Head of caudate nucleus (tissue), 42 donors: ENCODE measurements around the gene TIMM10.

Source experiments
- DNase-seq, 42 donors: peaks; one replicate each; pipeline versions ENCODE4 v3.0.0 to v3.0.0-alpha.2; 2020 to 2021; ENCODE audit warnings: mixed read lengths in 7 of 42
- intact Hi-C: fragments of 100-400 bp; cut with DNase I; formaldehyde crosslinking; loops from one replicate; pipeline ENCODE4 v1.15.0; 2022

TIMM10 gene, protein sequence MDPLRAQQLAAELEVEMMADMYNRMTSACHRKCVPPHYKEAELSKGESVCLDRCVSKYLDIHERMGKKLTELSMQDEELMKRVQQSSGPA

DNA sequence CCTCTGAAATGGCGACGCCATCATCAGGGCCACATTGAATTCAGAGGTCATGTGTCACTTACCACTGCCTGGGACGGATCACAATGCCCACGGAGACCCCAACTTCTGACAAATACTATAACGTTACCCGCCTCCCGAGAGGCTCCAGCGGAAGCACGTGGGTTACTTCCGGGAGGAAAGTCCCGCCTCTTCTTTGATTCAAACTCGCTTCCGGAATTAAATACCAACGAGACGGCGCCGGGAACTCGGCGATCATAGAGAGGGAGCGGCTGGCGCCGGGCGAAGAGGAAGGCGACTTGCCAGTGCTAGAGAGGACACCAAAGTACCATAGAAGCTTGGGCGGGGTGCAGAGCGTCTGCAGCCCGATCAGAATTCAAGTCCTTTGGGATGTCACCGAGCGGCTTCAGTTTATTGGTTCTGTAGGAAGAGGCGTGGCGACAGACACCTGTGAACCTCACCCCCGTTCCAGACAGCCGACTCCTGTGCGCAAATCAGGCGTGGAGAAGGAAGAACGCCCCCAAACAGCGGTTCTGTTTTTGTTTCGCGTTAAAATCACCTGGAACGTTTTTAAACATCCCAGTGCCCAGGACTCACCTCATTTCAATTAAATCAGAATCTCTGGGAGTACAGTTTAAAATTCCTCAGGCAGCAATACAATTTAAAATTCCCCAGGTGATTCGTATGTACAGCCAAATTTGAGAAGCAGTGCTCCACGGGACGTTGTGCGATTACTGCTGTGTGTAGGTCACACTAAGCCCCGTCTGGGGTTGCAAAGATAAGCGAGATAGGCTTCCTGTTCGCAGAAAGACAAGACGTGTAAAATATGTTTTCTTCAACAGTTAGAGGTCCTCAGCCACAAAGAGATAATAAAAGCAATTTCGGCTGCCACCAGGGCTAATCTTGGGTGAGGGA, at the start of gene TIMM10:
TIMM10 (minus strand) TSS at position 159 of the 912 bp plus-strand sequence. CDS start 565 bp downstream, outside the sequence.
- DNase-seq = peak; percentile 91 to 99 (median 97)
- intact Hi-C loops = loop anchor here (5.0 to 10.0 kb wide), 2 partner anchors 114 to 194 kb away; partner anchors contain the start of genes P2RX3, SSRP1 and YPEL4

DNA sequence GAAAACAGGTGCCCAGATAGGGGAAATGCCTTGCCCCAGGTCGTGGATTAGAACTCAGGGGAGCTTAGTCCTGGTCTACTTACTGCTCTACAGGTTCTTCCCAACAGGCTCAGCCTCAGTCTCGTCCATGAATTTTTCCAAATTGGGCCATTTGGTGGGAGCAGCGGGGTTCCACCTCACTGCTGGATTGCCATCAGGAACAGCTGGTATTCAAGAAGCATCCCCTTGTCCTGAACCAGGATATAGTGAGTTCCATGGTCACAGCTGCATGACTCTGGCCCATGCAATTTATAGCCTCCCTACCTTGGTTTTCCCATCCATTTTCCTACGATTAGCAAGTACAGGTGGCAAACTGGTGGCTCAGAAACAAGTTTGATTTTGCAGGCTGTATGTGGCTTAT, 43.5 kb upstream of the TIMM10 start:
- intact Hi-C loops = no loop called here
- DNase-seq = no peak

DNA sequence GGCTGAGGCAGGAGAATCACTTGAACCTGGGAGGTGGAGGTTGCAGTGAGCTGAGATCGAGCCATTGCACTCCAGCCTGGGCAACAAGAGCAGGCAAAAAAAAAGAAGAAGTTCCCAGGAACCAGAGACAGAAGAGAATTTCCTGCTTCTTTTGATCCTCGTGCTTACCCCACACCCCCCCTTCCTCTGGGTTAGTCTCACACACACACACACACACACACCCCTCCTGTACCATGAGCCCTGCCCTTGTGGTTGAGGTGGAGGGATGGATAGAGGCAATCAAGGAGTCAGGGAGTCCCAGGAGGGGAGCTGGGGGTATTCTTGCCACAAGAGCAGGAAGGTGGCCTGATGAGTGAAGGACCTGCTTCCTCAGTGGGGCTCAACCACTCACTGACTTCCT, 41.1 kb upstream of the TIMM10 start:
- intact Hi-C loops = no loop called here
- DNase-seq = no peak

DNA sequence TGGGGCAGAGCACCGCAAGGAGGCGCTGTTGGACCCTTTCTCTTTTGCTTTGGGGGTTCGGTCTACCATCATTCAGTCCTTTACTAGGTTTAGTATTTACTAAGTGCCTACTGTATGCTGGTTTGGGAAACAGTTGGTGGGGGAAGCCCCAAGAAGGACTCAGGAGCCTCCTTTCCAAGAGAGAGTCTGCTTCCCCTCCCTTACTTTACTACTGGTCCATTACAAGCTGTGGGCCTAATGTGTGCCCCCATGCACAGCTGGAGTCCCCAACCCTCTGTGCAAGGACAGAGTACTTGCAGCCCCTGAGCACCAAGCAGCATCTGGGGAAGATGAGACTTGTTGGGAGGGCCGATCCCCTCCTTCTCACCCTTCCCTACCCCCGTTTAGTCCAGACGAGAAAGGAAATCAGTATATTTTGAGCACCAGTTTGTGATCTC, 37.8 kb upstream of the TIMM10 start:
- intact Hi-C loops = loop anchor here (5.0 to 10.0 kb wide), 2 partner anchors 79 to 146 kb away; partner anchors contain the start of genes MED19, TMX2 and YPEL4
- DNase-seq = peak in 19 of 42 donors; percentile 65 to 94 (median 88)

DNA sequence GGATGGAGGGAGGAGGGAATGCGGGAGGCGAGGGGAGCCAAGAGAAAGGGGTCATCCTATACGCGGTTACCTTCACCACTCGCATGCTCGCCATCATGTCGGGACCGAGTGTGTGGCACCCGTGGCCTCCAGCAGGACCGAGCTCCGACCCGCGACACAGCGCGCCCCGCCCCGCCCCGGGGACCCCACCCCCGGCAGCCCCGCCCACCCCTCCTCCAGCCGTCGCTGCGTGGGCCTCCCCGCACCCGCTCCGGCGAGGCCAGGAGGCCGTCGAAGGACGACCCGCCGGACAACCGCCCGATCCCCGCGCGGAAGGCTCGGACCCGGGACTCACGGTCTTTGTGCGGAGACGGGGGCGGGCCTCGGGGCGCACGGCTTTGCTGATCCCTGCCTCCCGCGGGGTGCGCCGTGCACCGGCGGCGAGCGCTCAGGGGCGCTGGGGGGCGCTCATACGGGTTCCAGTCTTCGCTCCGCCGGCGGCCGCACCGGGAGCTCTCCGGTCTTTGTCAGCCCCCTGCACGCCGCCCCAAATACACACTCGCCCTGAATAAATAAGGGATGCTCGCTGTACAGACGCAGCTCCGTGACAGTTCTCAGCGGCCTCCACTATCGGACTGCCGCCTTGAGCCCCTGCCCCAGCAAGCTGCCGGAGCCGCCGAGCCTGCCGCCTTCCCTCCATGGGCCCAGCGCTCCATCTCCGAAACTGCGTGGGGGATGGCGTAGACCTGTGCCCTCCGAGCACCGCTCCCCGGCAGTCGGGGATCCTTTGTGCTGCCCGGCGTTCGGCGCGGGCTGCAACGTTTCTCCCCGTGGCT, 37.2 kb upstream of the TIMM10 start, which contains the start of gene UBE2L6:
UBE2L6 (minus strand) TSS at position 158 of the 815 bp plus-strand sequence; CDS start at position 97, 61 bp downstream.
- peak; percentile 15 to 92 (median 80) for DNase-seq
- intact Hi-C loops = loop anchor here (5.0 to 10.0 kb wide), 2 partner anchors 80 to 147 kb away; partner anchors contain the start of genes MED19, TMX2 and YPEL4

DNA sequence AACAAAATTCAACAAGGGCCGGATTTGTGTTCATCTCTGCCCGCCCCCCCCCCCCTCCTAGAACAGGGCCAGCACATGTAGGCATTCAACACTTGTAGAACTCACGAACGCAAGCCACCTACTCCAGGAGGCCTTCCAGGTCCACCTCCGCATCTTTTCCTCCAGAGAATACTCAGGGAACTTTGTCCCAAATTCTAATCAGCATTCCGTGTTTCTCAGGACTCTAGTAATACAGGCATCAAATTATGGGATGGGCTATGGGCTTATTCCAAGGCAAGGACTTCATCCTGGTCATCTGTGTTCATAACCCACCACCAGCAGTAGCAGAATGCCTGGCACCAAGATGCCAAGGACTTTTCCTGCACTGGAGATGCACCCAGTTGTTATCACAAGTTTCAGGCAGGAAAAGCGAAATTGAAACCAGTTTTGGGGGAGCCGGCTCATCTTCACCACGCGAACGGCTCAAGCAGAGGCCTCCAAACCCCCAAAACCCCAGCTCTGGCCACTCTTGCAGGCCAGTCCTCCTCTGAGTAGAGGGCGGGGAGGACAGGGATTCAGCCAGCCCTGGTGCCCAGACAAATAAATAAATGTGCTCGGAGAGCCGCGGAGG, 36.5 kb upstream of the TIMM10 start:
- intact Hi-C loops = loop anchor here (5.0 to 10.0 kb wide), 2 partner anchors 80 to 148 kb away; partner anchors contain the start of genes MED19, TMX2 and YPEL4
- peak in 10 of 42 donors; percentile 14 to 59 (median 31) for DNase-seq

DNA sequence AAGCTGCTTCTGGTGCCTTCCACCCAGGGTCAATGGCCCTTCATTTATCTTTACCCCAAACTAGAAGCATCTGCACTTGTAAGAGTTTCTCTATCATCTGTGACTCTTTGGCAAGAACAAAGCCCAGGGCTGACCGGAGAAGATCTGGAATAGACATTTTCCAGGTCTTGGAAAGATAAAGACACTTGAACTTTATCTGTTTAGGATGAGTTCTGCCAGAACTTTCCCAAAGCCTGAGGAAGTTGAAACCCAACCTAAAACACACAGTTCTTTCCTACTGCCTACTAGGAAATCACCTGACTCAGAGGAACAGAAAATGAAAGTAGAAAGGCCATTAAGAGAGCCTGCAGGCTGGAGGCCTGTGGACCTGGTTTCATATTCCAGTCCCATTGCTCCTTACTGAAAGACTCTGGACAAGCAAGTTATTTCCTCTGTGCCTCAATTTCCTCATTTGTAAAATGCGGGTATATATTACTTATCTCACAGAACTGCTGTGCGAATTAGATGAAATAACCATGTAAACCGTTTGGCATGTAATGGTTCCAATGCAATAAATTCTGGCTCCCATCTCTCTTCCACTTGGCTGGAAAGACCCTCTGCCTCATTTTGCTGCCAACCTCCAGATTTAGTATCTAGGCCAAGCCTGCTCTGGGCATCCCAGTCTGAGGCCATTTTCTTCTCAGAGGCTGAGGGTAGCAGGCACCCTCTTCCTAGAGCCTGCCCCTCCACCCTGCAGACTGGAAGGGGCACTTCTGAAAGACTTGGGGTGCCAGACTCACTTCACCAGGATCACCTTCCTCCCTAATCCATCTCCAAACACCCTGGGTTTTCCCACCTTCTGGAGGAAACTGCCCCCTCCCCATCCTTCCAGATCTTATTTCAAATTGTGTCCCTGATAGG, 35.7 kb upstream of the TIMM10 start:
- intact Hi-C loops = loop anchor here (5.0 to 10.0 kb wide), 2 partner anchors 81 to 149 kb away; partner anchors contain the start of genes MED19, TMX2 and YPEL4
- peak in 9 of 42 donors; percentile 19 to 56 (median 35) for DNase-seq

DNA sequence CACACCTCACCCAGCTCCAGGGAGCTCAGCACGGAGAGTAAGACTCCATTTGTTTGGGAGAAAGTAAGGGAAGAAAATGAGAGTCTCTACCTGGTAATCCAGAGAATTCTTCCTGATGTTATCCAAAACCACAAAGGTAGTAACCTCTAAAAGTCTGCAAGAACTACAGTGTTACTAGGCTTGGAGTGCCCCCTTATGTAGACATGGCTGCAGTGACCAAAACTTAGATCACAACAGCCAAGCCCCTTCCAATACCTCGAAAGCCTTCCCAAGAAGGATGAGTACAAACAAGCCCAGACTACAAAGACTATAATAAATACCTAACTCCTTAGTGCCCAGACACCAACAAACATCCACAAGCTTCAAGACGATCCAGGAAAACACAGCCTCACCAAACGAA, 32.0 kb upstream of the TIMM10 start:
- DNase-seq = no peak
- intact Hi-C loops = loop anchor here (10.0 kb wide), 1 partner anchor 152 kb away; the partner anchor contains the start of genes MED19 and TMX2

DNA sequence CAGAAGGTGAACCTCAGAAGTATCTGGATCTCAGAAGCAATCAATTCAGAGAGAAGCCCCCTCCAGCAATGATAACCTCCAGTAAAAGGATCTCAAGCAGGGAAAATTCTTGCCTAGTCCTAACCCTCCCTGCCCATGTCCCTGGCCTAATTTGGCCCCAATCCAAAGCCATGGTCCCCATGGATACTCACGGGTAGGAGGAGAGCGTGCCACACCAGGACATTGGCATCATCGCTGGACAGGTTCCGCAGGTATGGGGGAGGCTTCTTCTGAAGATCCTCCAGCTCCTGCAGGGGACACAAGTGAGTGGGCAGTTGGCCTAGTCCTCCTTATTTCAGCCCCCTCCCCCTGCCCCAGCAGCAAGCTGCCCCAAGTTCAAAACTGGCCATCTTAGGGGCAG, 29.6 kb upstream of the TIMM10 start:
- no peak for DNase-seq
- intact Hi-C loops = loop anchor here (10.0 kb wide), 1 partner anchor 155 kb away; the partner anchor contains the start of genes MED19 and TMX2

DNA sequence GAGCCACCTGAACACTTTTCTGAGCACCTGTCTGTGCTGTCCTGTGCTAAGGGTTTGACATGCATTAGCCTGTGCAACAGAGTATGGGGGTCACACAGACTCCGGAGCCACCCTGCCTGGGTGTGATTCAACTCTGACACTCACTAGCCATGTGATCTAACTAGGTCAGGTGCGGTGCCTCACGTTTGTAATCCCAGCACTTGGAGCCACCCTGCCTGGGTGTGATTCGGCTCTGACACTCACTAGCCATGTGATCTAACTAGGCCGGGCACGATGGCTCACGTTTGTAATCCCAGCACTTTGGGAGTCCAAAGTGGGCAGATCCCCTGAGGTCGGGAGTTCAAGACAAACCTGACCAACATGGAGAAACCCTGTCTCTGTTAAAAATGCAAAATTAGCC, 25.5 kb upstream of the TIMM10 start:
- intact Hi-C loops = no loop called here
- DNase-seq = no peak

DNA sequence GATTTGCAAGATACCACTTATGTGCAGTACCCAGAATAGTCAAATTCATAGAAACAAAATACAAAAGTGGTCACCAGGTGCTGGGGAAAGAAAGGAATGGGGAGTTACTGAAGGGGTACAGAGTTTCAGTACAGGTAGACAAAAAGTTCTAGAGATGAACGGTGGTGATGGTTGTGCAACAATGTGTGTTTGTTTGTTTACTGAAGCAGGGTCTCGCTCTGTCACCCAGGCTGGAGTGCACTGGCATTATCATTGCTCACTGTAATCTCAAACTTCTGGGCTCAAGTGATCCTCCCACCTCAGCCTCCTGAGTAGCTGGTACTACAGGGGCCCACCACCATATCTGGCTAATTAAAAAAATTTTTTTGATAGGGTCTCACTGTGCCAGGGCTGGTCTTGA, 24.8 kb upstream of the TIMM10 start:
- no peak for DNase-seq
- intact Hi-C loops = no loop called here

DNA sequence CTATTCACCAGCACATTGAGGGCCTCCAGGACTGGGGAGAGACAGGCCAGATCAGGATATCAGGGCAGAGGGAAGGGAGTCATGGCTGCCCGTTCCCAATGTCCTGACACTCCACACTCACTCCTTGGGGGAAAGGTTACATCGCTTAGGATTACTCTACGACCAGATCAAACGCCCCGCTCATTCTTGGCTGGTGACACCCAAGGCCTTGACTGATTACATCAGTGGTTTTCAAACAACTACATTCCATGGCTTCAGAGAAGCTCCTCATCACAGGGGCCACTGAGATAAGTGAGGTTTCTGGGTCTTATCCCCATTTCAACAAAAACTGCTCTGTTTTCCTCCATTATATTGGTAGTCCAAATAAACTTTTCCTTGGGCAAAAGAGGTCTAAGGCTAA, 21.9 kb upstream of the TIMM10 start:
- intact Hi-C loops = no loop called here
- no peak for DNase-seq

DNA sequence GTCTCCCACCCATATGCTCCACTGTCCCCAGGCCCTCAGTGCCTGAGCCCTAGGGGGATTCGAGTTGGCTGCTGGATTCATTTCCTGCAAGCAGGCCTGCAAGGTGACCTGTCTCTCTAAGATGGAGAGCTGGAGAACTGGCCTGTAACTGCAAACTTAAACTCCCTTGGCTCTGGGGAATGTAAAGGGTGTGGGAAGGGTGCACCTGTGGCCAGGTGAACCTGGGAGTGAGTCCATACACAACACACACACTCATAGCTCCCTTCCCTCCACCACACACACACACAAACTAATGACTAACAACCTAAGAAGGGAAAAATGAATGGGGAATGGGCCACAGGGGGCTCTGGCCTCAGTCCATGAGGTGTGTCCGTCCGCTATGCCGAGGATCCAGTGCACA, 21.4 kb upstream of the TIMM10 start:
- DNase-seq = no peak
- intact Hi-C loops = no loop called here

DNA sequence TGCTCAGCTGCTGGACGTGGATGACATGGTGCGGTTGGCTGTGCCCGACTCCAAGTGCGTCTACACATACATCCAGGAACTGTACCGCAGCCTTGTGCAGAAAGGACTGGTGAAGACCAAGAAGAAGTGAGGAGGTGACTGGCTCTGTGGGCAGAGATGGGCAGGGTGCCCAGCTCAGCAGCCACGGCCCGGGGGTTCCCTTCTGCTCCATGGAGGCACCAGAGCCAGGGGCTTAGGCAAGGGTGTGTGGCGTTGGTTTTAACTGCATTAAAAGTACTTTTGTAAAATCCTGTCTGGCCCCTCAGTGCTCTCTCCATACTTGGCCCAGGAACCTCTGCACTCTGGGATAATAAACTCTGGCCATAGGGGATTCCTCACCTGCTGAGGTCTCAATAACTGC, 19.4 kb upstream of the TIMM10 start:
- DNase-seq = no peak
- intact Hi-C loops = no loop called here

DNA sequence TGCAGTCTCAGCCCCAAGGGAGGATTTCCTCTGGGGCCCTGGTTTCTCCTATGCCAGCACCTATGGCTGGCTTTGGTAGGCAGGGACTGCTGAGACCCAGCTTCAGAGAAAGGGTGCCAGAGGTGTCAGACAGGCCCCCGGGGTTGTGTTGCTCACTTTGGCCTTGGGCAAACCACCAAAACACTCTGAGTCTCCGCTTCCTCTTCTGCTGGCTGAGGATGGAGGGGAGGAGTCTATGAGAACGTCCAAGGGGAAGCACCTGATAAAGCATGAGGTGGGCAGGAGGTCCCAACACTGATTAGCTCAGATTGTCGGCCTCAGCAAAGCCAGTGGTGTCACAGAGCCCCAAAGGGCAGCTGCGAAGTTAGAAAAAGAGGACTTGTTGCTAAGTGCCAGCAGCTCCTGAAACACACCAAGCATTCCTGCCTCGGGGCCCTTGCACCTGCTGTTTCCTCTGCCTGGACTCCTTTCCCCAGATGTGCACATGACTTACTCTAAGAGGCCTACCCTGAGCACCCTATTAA, 17.4 kb upstream of the TIMM10 start:
- intact Hi-C loops = no loop called here
- DNase-seq = peak in 1 of 42 donors; percentile 2

DNA sequence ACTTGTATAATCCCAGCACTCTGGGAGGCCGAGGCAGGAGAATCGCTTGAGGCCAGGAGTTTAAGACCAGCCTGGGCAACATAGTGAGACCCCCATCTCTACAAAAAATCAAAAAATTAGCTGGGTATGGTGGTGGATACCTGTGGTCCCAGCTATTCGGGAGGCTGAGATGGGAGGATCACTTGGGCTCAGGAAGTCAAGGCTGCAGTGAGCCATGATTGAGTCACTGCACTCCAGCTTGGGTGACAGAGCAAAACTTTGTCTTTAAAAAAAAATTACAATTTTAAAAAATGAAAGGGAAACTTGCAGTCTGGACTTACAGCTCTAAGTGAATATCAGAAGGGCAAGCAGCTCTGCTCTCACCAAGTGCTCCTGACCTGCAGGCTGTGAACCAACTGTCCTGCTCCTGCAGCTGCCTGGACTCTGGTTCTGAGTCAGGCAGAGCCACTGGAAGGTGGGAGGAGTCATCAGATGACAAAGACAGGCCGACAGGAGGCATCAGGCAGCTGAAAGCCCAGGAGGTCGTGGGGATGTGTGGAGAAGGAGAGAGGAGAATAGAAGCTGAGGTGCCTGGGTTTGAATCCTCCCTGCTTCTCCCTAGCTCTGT, 16.4 kb upstream of the TIMM10 start:
- DNase-seq = no peak
- intact Hi-C loops = no loop called here

DNA sequence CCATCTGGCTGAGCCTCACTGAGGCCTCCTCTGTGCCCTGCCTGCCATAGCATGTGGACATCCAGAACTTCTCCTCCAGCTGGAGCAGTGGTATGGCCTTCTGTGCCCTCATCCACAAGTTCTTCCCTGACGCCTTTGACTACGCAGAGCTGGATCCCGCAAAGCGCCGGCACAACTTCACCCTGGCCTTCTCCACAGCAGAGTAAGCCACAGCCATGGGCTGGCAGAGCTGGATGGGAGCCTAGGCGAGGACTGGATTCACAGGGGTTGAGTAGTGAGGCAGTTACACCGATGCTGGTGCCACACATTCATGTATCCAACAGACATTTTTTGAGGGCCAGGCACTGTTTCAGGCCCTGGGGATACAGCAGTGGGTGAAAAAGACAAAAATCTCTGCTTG, 15.9 kb upstream of the TIMM10 start:
- intact Hi-C loops = no loop called here
- no peak for DNase-seq
